Measurements from ENCODE around the gene IFT25.

DNA sequence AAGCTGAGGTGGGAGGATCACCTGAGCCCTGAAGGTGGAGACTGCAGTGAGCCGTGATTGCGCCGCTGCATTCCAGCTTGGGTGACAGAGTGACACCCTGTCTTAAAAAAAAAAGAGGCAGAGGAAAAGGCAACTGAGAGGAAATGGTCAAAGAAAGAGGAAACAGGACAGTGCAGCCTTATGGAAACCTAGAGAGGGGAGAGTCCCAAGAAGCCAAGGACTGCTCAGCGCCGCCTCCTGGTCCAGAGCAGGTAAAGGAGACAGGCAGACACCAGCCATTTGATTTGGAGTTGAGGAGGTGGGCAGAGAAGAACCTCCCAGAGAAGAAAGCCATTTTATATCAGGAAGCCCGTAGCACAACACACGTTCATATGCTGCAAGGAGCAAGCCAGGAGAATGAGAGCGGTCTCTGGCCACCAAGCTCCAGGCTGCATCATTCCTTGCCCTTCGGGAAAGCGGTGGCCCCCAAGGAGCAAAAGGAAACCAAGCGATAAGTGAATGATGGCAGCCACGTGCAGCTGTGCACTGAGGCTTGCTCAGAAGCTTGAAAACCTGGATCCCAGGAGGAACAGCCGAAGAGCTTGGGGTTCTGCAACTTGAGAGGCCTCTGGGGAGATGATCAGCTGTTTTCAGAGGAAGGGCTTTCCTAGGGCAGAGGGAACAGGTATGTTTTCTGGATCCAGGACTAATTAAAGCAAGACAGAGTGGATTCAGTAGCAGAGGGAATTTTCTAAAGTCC lies 34.4 kb upstream of the IFT25 start:
- TF ChIP-seq EZH2 (IDR thresholded peaks at IDR 0.05; ENCODE audit: borderline replicate concordance): no peak
- TF ChIP-seq, protein P1, sequence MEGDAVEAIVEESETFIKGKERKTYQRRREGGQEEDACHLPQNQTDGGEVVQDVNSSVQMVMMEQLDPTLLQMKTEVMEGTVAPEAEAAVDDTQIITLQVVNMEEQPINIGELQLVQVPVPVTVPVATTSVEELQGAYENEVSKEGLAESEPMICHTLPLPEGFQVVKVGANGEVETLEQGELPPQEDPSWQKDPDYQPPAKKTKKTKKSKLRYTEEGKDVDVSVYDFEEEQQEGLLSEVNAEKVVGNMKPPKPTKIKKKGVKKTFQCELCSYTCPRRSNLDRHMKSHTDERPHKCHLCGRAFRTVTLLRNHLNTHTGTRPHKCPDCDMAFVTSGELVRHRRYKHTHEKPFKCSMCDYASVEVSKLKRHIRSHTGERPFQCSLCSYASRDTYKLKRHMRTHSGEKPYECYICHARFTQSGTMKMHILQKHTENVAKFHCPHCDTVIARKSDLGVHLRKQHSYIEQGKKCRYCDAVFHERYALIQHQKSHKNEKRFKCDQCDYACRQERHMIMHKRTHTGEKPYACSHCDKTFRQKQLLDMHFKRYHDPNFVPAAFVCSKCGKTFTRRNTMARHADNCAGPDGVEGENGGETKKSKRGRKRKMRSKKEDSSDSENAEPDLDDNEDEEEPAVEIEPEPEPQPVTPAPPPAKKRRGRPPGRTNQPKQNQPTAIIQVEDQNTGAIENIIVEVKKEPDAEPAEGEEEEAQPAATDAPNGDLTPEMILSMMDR (IDR thresholded peaks at IDR 0.05; ENCODE audit: poor library complexity): no peak
- no peak for TF ChIP-seq EZH2phosphoT487 (IDR thresholded peaks at IDR 0.05; ENCODE audit: low read depth, severe bottlenecking, unreplicated experiment)
